Fibroblast of lung (primary cell): ENCODE results near the gene CNR2.

ENCODE experiments used
- EZH2 ChIP-seq: IDR thresholded peaks from 2 replicates; pipeline ENCODE4 v1.5.1; 2012; ENCODE audit warnings: low read length, control low read depth, mild to moderate bottlenecking; ENCODE audit errors: missing control alignments
- TF ChIP-seq, protein P1 (sequence below), 2 donors: IDR thresholded peaks in 1 of 2; conservative IDR thresholded peaks in 1 of 2; 1 replicate in 1 of 2; 2 replicates in 1 of 2; pipeline ENCODE4 v1.5.1; 2011 to 2012; ENCODE audit warnings: low read length in 2 of 2, control low read depth in 1 of 2, inconsistent platforms in 1 of 2, low read depth in 1 of 2, mild to moderate bottlenecking in 1 of 2

- TF ChIP-seq, protein P1, sequence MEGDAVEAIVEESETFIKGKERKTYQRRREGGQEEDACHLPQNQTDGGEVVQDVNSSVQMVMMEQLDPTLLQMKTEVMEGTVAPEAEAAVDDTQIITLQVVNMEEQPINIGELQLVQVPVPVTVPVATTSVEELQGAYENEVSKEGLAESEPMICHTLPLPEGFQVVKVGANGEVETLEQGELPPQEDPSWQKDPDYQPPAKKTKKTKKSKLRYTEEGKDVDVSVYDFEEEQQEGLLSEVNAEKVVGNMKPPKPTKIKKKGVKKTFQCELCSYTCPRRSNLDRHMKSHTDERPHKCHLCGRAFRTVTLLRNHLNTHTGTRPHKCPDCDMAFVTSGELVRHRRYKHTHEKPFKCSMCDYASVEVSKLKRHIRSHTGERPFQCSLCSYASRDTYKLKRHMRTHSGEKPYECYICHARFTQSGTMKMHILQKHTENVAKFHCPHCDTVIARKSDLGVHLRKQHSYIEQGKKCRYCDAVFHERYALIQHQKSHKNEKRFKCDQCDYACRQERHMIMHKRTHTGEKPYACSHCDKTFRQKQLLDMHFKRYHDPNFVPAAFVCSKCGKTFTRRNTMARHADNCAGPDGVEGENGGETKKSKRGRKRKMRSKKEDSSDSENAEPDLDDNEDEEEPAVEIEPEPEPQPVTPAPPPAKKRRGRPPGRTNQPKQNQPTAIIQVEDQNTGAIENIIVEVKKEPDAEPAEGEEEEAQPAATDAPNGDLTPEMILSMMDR (conservative IDR thresholded peaks at IDR 0.05 in 1 of 2, IDR thresholded peaks at IDR 0.05 in 1 of 2; ENCODE audit: low read depth in 1 of 2, low read length in 2 of 2), result no peak
- TF ChIP-seq EZH2, result no peak
Observed at GRCh38 chr1:23864801-23865542, 48.2 kb downstream of the CNR2 start.
